Trophoblast cell (in vitro differentiated cells and primary cell): ENCODE results near the gene AP5M1.

ENCODE experiments used
- DNase-seq, 2 donors: peaks; one replicate each; pipeline ENCODE4 v3.0.0-alpha.2; 2016
- H2AFZ ChIP-seq: 2 replicates; pipeline ENCODE4 v1.6.1; 2013; ENCODE audit warnings: low read length, moderate library complexity, mild to moderate bottlenecking; ENCODE audit not compliant: insufficient read depth, poor library complexity
- H2AK5ac ChIP-seq: 2 replicates; pipeline ENCODE4 v1.6.1; 2013; ENCODE audit warnings: mild to moderate bottlenecking, low read length
- H2BK120ac ChIP-seq: 2 replicates; pipeline ENCODE4 v1.6.1; 2013; ENCODE audit warnings: low read length, mild to moderate bottlenecking, moderate library complexity; ENCODE audit not compliant: insufficient read depth, poor library complexity
- H2BK12ac ChIP-seq: 2 replicates; pipeline ENCODE4 v1.6.1; 2013; ENCODE audit warnings: mild to moderate bottlenecking, low read length, moderate library complexity
- H2BK5ac ChIP-seq: 2 replicates; pipeline ENCODE4 v1.6.1; 2013; ENCODE audit warnings: low read length, low read depth, moderate library complexity, mild to moderate bottlenecking; ENCODE audit not compliant: poor library complexity
- H3K14ac ChIP-seq: 2 replicates; pipeline ENCODE4 v1.6.1; 2013; ENCODE audit warnings: mild to moderate bottlenecking, low read length
- H3K18ac ChIP-seq: 2 replicates; pipeline ENCODE4 v1.6.1; 2013; ENCODE audit warnings: mild to moderate bottlenecking, low read length
- H3K23ac ChIP-seq: 2 replicates; pipeline ENCODE4 v1.6.1; 2013; ENCODE audit warnings: low read length
- H3K27ac ChIP-seq: 2 replicates; pipeline ENCODE4 v1.5.1; 2013; ENCODE audit warnings: low read depth, mild to moderate bottlenecking, inconsistent platforms, low read length, moderate library complexity
- H3K27me3 ChIP-seq: 2 replicates; pipeline ENCODE4 v1.6.1; 2013; ENCODE audit warnings: inconsistent platforms, mild to moderate bottlenecking, low read length, moderate library complexity; ENCODE audit not compliant: insufficient read depth
- H3K36me3 ChIP-seq, 2 experiments: 1 replicate in 1 of 2; 2 replicates in 1 of 2; pipeline ENCODE4 v1.6.1; 2013; ENCODE audit warnings: low read length in 2 of 2, mild to moderate bottlenecking in 2 of 2, moderate library complexity in 1 of 2; ENCODE audit not compliant: insufficient read depth in 2 of 2, control insufficient read depth in 1 of 2
- H3K4ac ChIP-seq: 2 replicates; pipeline ENCODE4 v1.6.1; 2013; ENCODE audit warnings: low read depth, mild to moderate bottlenecking, low read length, moderate library complexity
- H3K4me1 ChIP-seq, 2 experiments: 1 replicate in 1 of 2; 2 replicates in 1 of 2; pipeline ENCODE4 v1.6.1; 2013; ENCODE audit warnings: low read length in 2 of 2, mild to moderate bottlenecking in 2 of 2, moderate library complexity in 1 of 2; ENCODE audit not compliant: insufficient read depth in 2 of 2, control insufficient read depth in 1 of 2
- H3K4me2 ChIP-seq: 2 replicates; pipeline ENCODE4 v1.6.1; 2013; ENCODE audit warnings: inconsistent platforms, mild to moderate bottlenecking, low read length, moderate library complexity
- H3K4me3 ChIP-seq: 2 replicates; pipeline ENCODE4 v1.5.1; 2013; ENCODE audit warnings: mild to moderate bottlenecking, low read depth, low read length, inconsistent platforms
- H3K79me1 ChIP-seq: one replicate; pipeline ENCODE4 v1.6.1; 2013; ENCODE audit warnings: low read length
- H3K79me2 ChIP-seq: 2 replicates; pipeline ENCODE4 v1.6.1; 2013; ENCODE audit warnings: low read length, mild to moderate bottlenecking; ENCODE audit not compliant: control insufficient read depth, insufficient read depth, poor library complexity
- H3K9ac ChIP-seq: 2 replicates; pipeline ENCODE4 v1.6.1; 2013; ENCODE audit warnings: mild to moderate bottlenecking, low read length
- H3K9me3 ChIP-seq: 2 replicates; pipeline ENCODE4 v1.6.1; 2013; ENCODE audit warnings: low read depth, mild to moderate bottlenecking, control low read depth, inconsistent platforms, low read length; ENCODE audit not compliant: insufficient read depth
- H4K12ac ChIP-seq: 2 replicates; pipeline ENCODE4 v1.6.1; 2013; ENCODE audit warnings: low read depth, mild to moderate bottlenecking, low read length, moderate library complexity
- H4K8ac ChIP-seq: 2 replicates; pipeline ENCODE4 v1.6.1; 2013; ENCODE audit warnings: low read depth, mild to moderate bottlenecking, low read length, moderate library complexity
- H4K91ac ChIP-seq: one replicate; pipeline ENCODE4 v1.6.1; 2013; ENCODE audit warnings: low read depth, mild to moderate bottlenecking, low read length, moderate library complexity
- WGBS: extraction: QIAGEN DNeasy Blood & Tissue Kit; methylation state at CpG from one replicate; pipeline ENCODE4 v1.1.7; 2013; ENCODE audit warnings: missing lambda C conversion rate; ENCODE audit not compliant: insufficient read length, insufficient coverage; ENCODE audit errors: extremely low coverage; 5-methylcytosine and 5-hydroxymethylcytosine counted together

AP5M1 gene

GRCh38 chr14:57273236-57273635 lies 4.5 kb downstream of the AP5M1 start:
- Histone ChIP-seq H3K4ac (peak overlapping the region; percentile 62), H3K27me3 (no peaks in the 10 kb centered on the region), H2AFZ (no peak overlapping the region), H3K79me1 (peaks cover 10% of the 10 kb centered on the region), H3K79me2 (peaks cover 13% of the 10 kb centered on the region), H4K91ac (no peak overlapping the region), H3K14ac (no peak overlapping the region), H2AK5ac (no peak overlapping the region), H2BK5ac (no peak overlapping the region), H3K9me3 (no peaks in the 10 kb centered on the region), H3K18ac (no peak overlapping the region), H4K12ac (no peak overlapping the region), H2BK120ac (no peak overlapping the region), H3K23ac (no peak overlapping the region), H3K36me3 (peaks cover 3 to 7% of the 10 kb centered on the region in 2 experiments), H3K4me3 (no peak overlapping the region), H3K27ac (no peak overlapping the region), H3K4me1 (peaks cover 2% of the 10 kb centered on the region in 2 experiments), H2BK12ac (no peak overlapping the region), H3K4me2 (no peak overlapping the region), H3K9ac (no peak overlapping the region), H4K8ac (no peak overlapping the region)
- DNase-seq, result peak in 1 of 2 donors; percentile 43
- no CpG with 5 or more reads among the region's 1 CpG for WGBS

GRCh38 chr14:57274551-57274950 lies 5.8 kb downstream of the AP5M1 start:
- Histone ChIP-seq H3K9ac (no peak overlapping the region), H2BK5ac (no peak overlapping the region), H3K23ac (no peak overlapping the region), H4K8ac (no peak overlapping the region), H2BK120ac (no peak overlapping the region), H2BK12ac (no peak overlapping the region), H2AFZ (no peak overlapping the region), H3K4me1 (peaks cover 2% of the 10 kb centered on the region in 2 experiments), H3K18ac (no peak overlapping the region), H3K4me3 (no peak overlapping the region), H4K12ac (no peak overlapping the region), H3K36me3 (peaks cover 3 to 7% of the 10 kb centered on the region in 2 experiments), H3K14ac (no peak overlapping the region), H3K79me2 (peaks cover 4% of the 10 kb centered on the region), H3K4ac (no peak overlapping the region), H3K79me1 (no peaks in the 10 kb centered on the region), H2AK5ac (no peak overlapping the region), H3K9me3 (no peaks in the 10 kb centered on the region), H3K27me3 (no peaks in the 10 kb centered on the region), H3K27ac (no peak overlapping the region), H3K4me2 (no peak overlapping the region), H4K91ac (no peak overlapping the region)
- no CpG with 5 or more reads among the region's 2 CpGs for WGBS
- DNase-seq, result no peak

DNA sequence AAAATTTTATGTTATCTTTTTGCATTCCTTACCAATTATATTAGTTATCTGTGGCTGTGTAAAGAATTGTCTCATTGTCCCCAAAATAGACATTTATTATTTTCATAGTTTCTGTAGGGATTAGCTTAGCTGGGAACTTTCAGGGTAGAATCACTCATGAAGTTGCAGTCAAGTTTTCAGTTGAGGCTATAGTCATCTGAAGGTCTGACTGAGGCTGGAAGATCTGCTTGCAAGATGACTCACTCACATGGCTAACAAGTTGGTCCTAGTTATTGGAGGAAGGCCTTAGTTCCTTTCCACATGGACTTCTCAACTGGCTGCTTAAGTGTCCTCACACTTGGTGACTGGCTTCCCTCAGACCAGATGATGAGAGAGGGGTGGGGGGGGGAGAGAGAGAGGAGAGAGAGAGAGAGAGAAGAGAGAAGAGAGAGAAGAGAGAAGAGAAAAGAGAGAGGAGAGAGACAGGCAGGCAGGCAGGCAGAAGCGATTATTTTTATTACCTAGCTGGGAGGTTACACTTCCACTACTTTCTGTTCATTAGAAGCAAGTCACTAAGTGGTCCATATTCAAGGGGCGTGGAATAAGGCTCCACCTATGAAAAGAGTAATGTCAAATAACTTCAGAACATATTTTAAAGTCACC lies 6.4 kb downstream of the AP5M1 start:
- Histone ChIP-seq H4K12ac (no peak overlapping the region), H2BK5ac (no peak overlapping the region), H3K4me2 (no peak overlapping the region), H2BK12ac (no peak overlapping the region), H2AFZ (no peak overlapping the region), H3K9ac (no peak overlapping the region), H3K27me3 (no peaks in the 10 kb centered on the region), H3K4ac (no peak overlapping the region), H3K14ac (no peak overlapping the region), H2AK5ac (no peak overlapping the region), H3K4me3 (no peak overlapping the region), H3K9me3 (no peaks in the 10 kb centered on the region), H3K23ac (no peak overlapping the region), H3K79me2 (peaks cover 2% of the 10 kb centered on the region), H2BK120ac (no peak overlapping the region), H3K36me3 (peaks cover 3 to 7% of the 10 kb centered on the region in 2 experiments), H3K18ac (no peak overlapping the region), H3K4me1 (peaks cover 2% of the 10 kb centered on the region in 2 experiments), H4K91ac (no peak overlapping the region), H4K8ac (no peak overlapping the region), H3K79me1 (no peaks in the 10 kb centered on the region), H3K27ac (no peak overlapping the region)
- no peak for DNase-seq
- no CpG with 5 or more reads among the region's 2 CpGs for WGBS

DNA sequence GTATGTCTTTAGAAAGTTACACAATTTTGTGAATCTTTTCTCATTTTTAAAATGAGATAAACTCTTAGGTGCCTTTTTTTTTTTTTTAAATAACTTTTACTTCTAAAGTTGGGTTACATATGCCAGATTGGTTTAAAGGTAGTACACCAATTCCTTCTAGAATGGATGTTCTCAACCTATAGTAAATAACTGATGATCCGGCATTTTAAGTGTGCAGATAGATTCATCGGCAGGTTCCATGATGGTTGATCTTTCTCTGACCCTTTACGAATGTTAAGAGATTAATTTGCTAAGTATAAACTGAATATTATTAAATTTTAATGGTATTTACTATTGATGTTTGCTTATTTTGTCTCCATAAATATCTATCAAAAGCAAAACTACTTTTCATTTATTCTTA lies 8.3 kb downstream of the AP5M1 start:
- no CpG with 5 or more reads among the region's 3 CpGs for WGBS

More for the DNA sequence above, 8.3 kb downstream of the AP5M1 start:
- H3K9ac ChIP-seq, result no peak overlapping the region
- H4K91ac ChIP-seq, result no peak overlapping the region
- no peak overlapping the region for H3K27ac ChIP-seq
- no peak overlapping the region for H4K12ac ChIP-seq
- H2BK120ac ChIP-seq, result no peak overlapping the region
- DNase-seq, result no peak
- no peak overlapping the region for H3K14ac ChIP-seq
- H4K8ac ChIP-seq, result no peak overlapping the region
- H3K23ac ChIP-seq, result no peak overlapping the region
- no peak overlapping the region for H3K4me2 ChIP-seq
- H3K36me3 ChIP-seq, result peaks cover 6 to 12% of the 10 kb centered on the region in 2 experiments
- H2AFZ ChIP-seq, result no peak overlapping the region
- no peaks in the 10 kb centered on the region for H3K79me1 ChIP-seq
- H2BK12ac ChIP-seq, result no peak overlapping the region
- no peak overlapping the region for H2AK5ac ChIP-seq
- no peak overlapping the region for H3K4me3 ChIP-seq
- no peak overlapping the region for H3K4ac ChIP-seq
- no peaks in the 10 kb centered on the region for H3K27me3 ChIP-seq
- H3K79me2 ChIP-seq, result no peaks in the 10 kb centered on the region
- H3K18ac ChIP-seq, result no peak overlapping the region
- no peak overlapping the region for H2BK5ac ChIP-seq
- H3K9me3 ChIP-seq, result no peaks in the 10 kb centered on the region
- no peaks in the 10 kb centered on the region for H3K4me1 ChIP-seq
